NCI-H2107 (cell line): ENCODE measurements around the gene TRIM40.
"Not testable (repeated sequence)": the region's sequence is repeated elsewhere in the genome, so short reads cannot be mapped to it uniquely, and the experiment has no call there.

ENCODE experiments used
- DNase-seq: peaks from one replicate; lab custom pipeline; 2025; lab: John Stamatoyannopoulos, UW

The TRIM40 gene

GRCh38 chr6:30113841-30114240, 22.1 kb upstream of the TRIM40 start:
- no peak for DNase-seq

- no peak for DNase-seq
Measured at GRCh38 chr6:30116724-30117123, 19.2 kb upstream of the TRIM40 start.

- not testable (repeated sequence) for DNase-seq
Measured at GRCh38 chr6:30118691-30119090, 17.2 kb upstream of the TRIM40 start.

- no peak for DNase-seq
Measured at GRCh38 chr6:30121446-30122366, 14.2 kb upstream of the TRIM40 start.

- no peak for DNase-seq
Measured at GRCh38 chr6:30122515-30122914, 13.4 kb upstream of the TRIM40 start.

- DNase-seq: no peak
Measured at GRCh38 chr6:30127238-30128093, 8.5 kb upstream of the TRIM40 start.

GRCh38 chr6:30129265-30130178, 6.4 kb upstream of the TRIM40 start:
- no peak for DNase-seq

GRCh38 chr6:30130179-30130679, 5.7 kb upstream of the TRIM40 start:
- no peak for DNase-seq

- DNase-seq: no peak
Measured at GRCh38 chr6:30130887-30131862, 4.8 kb upstream of the TRIM40 start.

- DNase-seq: no peak
Measured at GRCh38 chr6:30131947-30132497, 3.9 kb upstream of the TRIM40 start.

- DNase-seq: no peak
Measured at GRCh38 chr6:30135147-30135546, 793 bp upstream of the TRIM40 start.

- no peak for DNase-seq
Measured at GRCh38 chr6:30136570-30137286, 788 bp downstream of the TRIM40 start.

GRCh38 chr6:30140240-30140639, 4.3 kb downstream of the TRIM40 start:
- not testable (repeated sequence) for DNase-seq

- DNase-seq: no peak
Measured at GRCh38 chr6:30142665-30143064, 6.7 kb downstream of the TRIM40 start.

- DNase-seq: no peak
Measured at GRCh38 chr6:30143780-30144179, 7.8 kb downstream of the TRIM40 start.

GRCh38 chr6:30144811-30145210, 8.9 kb downstream of the TRIM40 start:
- DNase-seq: no peak

- DNase-seq: no peak
Measured at GRCh38 chr6:30145818-30146217, 9.9 kb downstream of the TRIM40 start.

GRCh38 chr6:30147096-30147495, 11.2 kb downstream of the TRIM40 start:
- no peak for DNase-seq

GRCh38 chr6:30149234-30149633, 13.3 kb downstream of the TRIM40 start:
- no peak for DNase-seq
